Endometrial microvascular endothelial cells (primary cell): ENCODE measurements around the gene HOXB3. TPM values are rescaled to one million over a fixed set of nuclear protein-coding genes. Genes with fewer than 3 reads are reported as not detected.

Experiments
- in situ Hi-C: cut with HindIII; loops from 2 replicates; pipeline ENCODE4 v1.10.0; 2017; ENCODE audit warnings: low sequenced_read_pairs, low pct_unique_long_range_greater_than_20kb; ENCODE audit errors: inconsistent ontology term
- total RNA-seq: library from RNA; depleted of rRNA; stranded (reverse); fragments of >200 nt; gene quantifications from one replicate; pipeline ENCODE4 v1.2.3, GENCODE V29; 2015; ENCODE audit errors: inconsistent ontology term

Gene HOXB3
- total RNA-seq, 1 donor from 2014 or later: 5.7 TPM

- in situ Hi-C loops: no loop called here
These were observed 89.3 kb downstream of the HOXB3 start for GRCh38 chr17:48500435-48501426.

GRCh38 chr17:48499735-48500434 is 90.2 kb downstream of the HOXB3 start:
- in situ Hi-C loops: no loop called here

GRCh38 chr17:48499248-48499647 is 90.8 kb downstream of the HOXB3 start:
- in situ Hi-C loops: no loop called here

Other genes with a start within 250 kb of the HOXB3 start
- gene SKAP1, start 160.0 kb downstream of the HOXB3 start, total RNA-seq: not detected
- gene HOXB1, start 59.2 kb downstream of the HOXB3 start, total RNA-seq: not detected
- gene HOXB2, start 45.1 kb downstream of the HOXB3 start, total RNA-seq: 10.5 TPM
- 1.9 TPM for gene HOXB4, start 11.9 kb downstream of the HOXB3 start, total RNA-seq
- gene HOXB5, start 3.5 kb upstream of the HOXB3 start, total RNA-seq: 1.2 TPM
- gene HOXB6, start 14.7 kb upstream of the HOXB3 start, total RNA-seq: 26.3 TPM
- 28.6 TPM for gene HOXB7, start 20.8 kb upstream of the HOXB3 start, total RNA-seq
- gene HOXB8, start 25.1 kb upstream of the HOXB3 start, total RNA-seq: 22.5 TPM
- gene HOXB9, start 36.1 kb upstream of the HOXB3 start, total RNA-seq: 6.8 TPM
- gene PRAC1, start 132.3 kb upstream of the HOXB3 start, total RNA-seq: not detected
- gene PRAC2, start 132.9 kb upstream of the HOXB3 start, total RNA-seq: not detected
- not detected for gene HOXB13, start 138.5 kb upstream of the HOXB3 start, total RNA-seq
- gene TTLL6, start 227.0 kb upstream of the HOXB3 start, total RNA-seq: not detected
- gene CALCOCO2, start 240.8 kb upstream of the HOXB3 start, total RNA-seq: 42.0 TPM